Measurements from ENCODE around the gene RING1.

RING1 gene

GRCh38 chr6:33192105-33192646 lies 16.1 kb upstream of the RING1 start, which contains the start of gene COL11A2:
Gene COL11A2 (minus strand): TSS chr6:33192467. CDS start chr6:33192240, 227 bp downstream.
- DNase-seq = peak in 1 of 56 donors; percentile 21

- peak in 54 of 56 donors; percentile 16 to 84 (median 66) for DNase-seq
Observed at GRCh38 chr6:33192671-33193602, 15.4 kb upstream of the RING1 start.

GRCh38 chr6:33193619-33194018 lies 14.7 kb upstream of the RING1 start:
- DNase-seq = peak in 2 of 56 donors; percentile 35 to 55

GRCh38 chr6:33194431-33194979 lies 13.8 kb upstream of the RING1 start:
- no peak for DNase-seq

GRCh38 chr6:33195304-33196165 lies 12.8 kb upstream of the RING1 start:
- DNase-seq = peak in 1 of 56 donors; percentile 12

GRCh38 chr6:33197431-33198048 lies 10.8 kb upstream of the RING1 start:
- DNase-seq = peak in 14 of 56 donors; percentile 8 to 57 (median 32)

GRCh38 chr6:33198159-33198852 lies 10.0 kb upstream of the RING1 start:
- no peak for DNase-seq

DNA sequence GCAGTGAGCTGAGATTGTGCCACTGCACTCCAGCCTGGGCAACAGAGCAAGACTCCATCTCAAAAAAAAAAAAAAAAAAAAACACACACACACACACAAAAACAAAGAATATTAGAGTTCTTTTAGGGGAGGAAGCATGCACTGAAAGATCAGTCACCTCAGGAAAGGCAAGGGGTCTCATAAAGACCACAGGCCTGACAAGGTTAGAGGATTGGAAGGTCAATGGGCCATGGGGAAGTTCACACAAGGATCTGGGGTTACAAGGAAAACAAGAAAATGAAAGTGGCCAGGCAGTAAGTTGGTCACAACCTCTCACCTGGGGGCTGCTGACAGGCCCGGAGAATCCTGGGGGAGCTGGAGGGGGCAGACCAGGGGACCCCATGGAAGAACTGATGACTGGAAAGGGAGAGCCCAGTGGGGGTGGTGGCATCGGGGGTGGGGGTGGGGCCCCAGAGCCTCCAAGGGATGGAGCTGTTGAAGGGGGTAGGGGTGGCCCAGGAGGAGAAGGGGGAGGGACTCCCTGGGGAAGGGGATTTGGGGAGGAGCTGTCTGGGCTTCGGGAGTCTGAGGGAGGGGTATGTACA lies 9.4 kb upstream of the RING1 start:
- no peak for DNase-seq

DNA sequence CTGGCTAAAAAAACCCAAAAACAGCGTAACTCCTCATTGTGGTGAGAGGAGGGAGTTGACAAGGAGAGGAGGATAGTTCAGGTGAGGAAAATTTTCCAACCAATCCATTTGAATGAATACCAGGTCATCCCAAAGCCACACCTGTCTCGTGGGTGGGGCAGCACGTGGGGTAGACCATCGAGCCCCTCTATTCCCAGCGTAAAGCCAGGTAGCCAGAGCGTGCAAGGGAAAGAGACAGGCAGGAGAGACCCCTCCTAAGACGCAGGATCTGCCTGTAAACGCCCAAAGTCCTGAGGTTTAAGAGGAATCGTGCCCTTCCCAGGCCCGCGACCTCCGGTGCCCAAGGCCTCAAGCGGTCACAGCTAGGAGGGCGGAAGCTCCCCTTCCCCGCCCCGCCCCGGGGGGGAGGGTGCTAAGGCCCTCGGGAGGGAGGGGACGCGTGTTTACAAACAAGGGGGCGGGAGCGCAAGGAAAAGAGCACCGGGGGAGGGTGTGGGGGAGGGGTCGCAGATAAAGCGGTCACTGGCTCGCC lies 8.5 kb upstream of the RING1 start:
- peak in 11 of 56 donors; percentile 53 to 80 (median 73) for DNase-seq

- DNase-seq = peak; percentile 80 to 99 (median 96)
Observed at GRCh38 chr6:33200219-33201146, 7.8 kb upstream of the RING1 start, which contains the start of the genes RXRB and SLC39A7. Gene RXRB (minus strand): TSS chr6:33200665. CDS start chr6:33200476, 189 bp downstream. Gene SLC39A7 (plus strand): TSS chr6:33200867. CDS start chr6:33201246, 379 bp downstream.

- DNase-seq = no peak
Observed at GRCh38 chr6:33201147-33201545, 7.2 kb upstream of the RING1 start.

DNA sequence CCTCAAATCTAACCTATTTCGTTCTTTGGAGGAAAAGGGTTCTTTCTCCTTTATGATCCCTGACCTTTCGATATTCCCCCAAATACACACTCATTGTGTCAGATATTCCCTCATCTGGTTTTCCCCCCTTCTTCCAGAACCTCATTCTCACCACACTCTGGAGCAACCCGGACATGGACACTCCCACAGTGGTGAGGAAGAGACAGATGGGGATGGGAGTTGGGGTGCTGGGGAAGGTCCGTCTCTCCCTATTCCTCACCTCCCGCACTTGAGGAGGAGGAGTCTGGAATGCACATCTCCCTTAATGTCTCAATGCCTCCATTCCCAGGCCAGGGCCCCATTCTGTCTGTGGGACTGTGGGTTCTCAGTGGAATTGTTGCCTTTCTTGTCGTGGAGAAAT lies 6.4 kb upstream of the RING1 start:
- DNase-seq = no peak

- no peak for DNase-seq
Observed at GRCh38 chr6:33202799-33203198, 5.5 kb upstream of the RING1 start.

GRCh38 chr6:33203443-33204164 lies 4.7 kb upstream of the RING1 start:
- DNase-seq = no peak

GRCh38 chr6:33204165-33204414 lies 4.2 kb upstream of the RING1 start:
- no peak for DNase-seq

GRCh38 chr6:33204415-33205190 lies 3.7 kb upstream of the RING1 start, which contains the start of gene HSD17B8:
Gene HSD17B8 (plus strand): TSS chr6:33204655. CDS start chr6:33204669, 14 bp downstream.
- DNase-seq = peak in 55 of 56 donors; percentile 60 to 96 (median 85)

Measured in amygdala (tissue), 56 donors.